Gastroesophageal sphincter (tissue), 4 donors: ENCODE measurements around the gene SCGB1C2. TPM values are rescaled to one million over a fixed set of nuclear protein-coding genes. Genes with fewer than 3 reads are reported as not detected.

Source experiments
- ATAC-seq: fragments of 150-250 bp; one replicate; pipeline ENCODE4 v1.9.1; 2016; ENCODE audit warnings: mild to moderate bottlenecking, moderate library complexity
- H3K27ac ChIP-seq, 4 donors: fragments of 200-600 bp; sonication (generic) in 3 of 4; 1 replicate in 3 of 4; 2 replicates in 1 of 4; pipeline ENCODE4 v1.5.1; 2016 to 2019
- H3K27me3 ChIP-seq: fragments of 200-600 bp; sonication (generic); one replicate; pipeline ENCODE4 v1.5.1; 2019
- H3K36me3 ChIP-seq, 2 donors: fragments of 200-600 bp; sonication (generic); one replicate each; pipeline ENCODE4 v1.5.1; 2019; ENCODE audit warnings: control low read depth in 1 of 2
- H3K4me1 ChIP-seq, 3 donors: fragments of 200-600 bp; sonication (generic); 1 replicate in 2 of 3; 2 replicates in 1 of 3; pipeline ENCODE4 v1.5.1; 2016 to 2019; ENCODE audit warnings: control low read depth in 2 of 3
- H3K4me3 ChIP-seq, 2 donors: fragments of 200-600 bp; sonication (generic); one replicate each; pipeline ENCODE4 v1.5.1; 2019; ENCODE audit warnings: mild to moderate bottlenecking in 1 of 2, moderate library complexity in 1 of 2
- H3K9me3 ChIP-seq, 3 donors: fragments of 200-600 bp; sonication (generic); one replicate each; pipeline ENCODE4 v1.5.1; 2017 to 2019; ENCODE audit warnings: control low read depth in 2 of 3
- EP300 ChIP-seq: sonication (generic); formaldehyde crosslinking; IDR thresholded peaks from one replicate; pipeline ENCODE4 v1.6.1; 2017; ENCODE audit warnings: antibody characterized with exemption, mild to moderate bottlenecking
- POLR2A ChIP-seq, 2 donors: fragments of 450-650 bp; IDR thresholded peaks; one replicate each; pipeline ENCODE4 v1.6.1; 2017; ENCODE audit warnings: antibody characterized with exemption in 2 of 2, mild to moderate bottlenecking in 2 of 2, moderate library complexity in 1 of 2
- POLR2AphosphoS5 ChIP-seq: sonication (generic); formaldehyde crosslinking; IDR thresholded peaks from one replicate; pipeline ENCODE4 v1.6.1; 2017; ENCODE audit warnings: antibody characterized with exemption
- WGBS, 2 donors: methylation state at CpG; one replicate each; pipeline ENCODE4 v1.1.5; 2018; ENCODE audit warnings: low coverage in 1 of 2; 5-methylcytosine and 5-hydroxymethylcytosine counted together
- total RNA-seq, 4 donors: library from RNA; depleted of rRNA; stranded (reverse); fragments of >200 nt; gene quantifications; one replicate each; pipeline ENCODE4 v1.1.0, GENCODE V29; 2016
- TF ChIP-seq, protein P1 (sequence below), 4 experiments: fragments of 200-600 bp in 2 of 4; fragments of 450-650 bp in 2 of 4; sonication (generic) in 1 of 4; IDR thresholded peaks; one replicate each; pipeline ENCODE4 v1.5.1; 2017 to 2019; ENCODE audit warnings: antibody characterized with exemption in 4 of 4, mild to moderate bottlenecking in 2 of 4, moderate library complexity in 2 of 4

The SCGB1C2 gene
- total RNA-seq, 4 donors from 2014 or later, result not detected

DNA sequence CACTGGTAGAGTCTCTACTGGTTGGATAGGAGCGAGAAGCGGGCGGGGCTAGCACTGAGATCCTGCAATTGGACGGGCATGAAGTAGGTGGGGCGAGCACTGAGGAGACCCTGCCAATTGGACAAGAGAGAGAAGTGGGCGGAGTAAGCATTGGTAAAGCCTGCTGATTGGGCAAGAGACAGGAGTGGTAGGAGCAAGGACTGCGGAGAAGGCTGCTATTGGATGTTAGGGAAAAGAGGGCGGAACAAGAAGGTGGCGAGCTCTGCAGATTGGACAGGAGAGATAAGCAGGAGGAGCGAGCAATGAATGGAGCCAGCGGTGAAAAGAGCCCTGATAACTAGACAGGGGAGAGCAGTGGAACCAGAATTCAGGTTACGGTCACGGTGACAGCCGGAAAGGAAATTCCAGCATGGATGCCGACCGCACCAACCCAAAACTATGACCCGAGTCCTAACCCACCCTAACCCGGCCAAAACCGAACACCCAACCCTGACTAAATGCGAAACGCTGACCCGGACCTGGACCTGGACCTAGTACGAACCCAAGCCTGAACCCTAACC lies 4.8 kb downstream of the SCGB1C2 start:
- no peak for ATAC-seq
- Histone ChIP-seq H3K36me3 (no peaks in the 10 kb centered on the region), H3K4me1 (peaks cover 0 to 10% (median 2%) of the 10 kb centered on the region in 3 donors), H3K27me3 (peaks cover 12% of the 10 kb centered on the region), H3K27ac (no peak overlapping the region), H3K4me3 (no peak overlapping the region), H3K9me3 (no peaks in the 10 kb centered on the region)
- WGBS, 2 donors, result 91 to 95% methylated on average over 18 to 23 of the region's 23 CpGs
- TF ChIP-seq EP300 (no peak), POLR2A (IDR thresholded peaks at IDR 0.05) (no peak), POLR2AphosphoS5 (no peak)
- TF ChIP-seq, protein P1, sequence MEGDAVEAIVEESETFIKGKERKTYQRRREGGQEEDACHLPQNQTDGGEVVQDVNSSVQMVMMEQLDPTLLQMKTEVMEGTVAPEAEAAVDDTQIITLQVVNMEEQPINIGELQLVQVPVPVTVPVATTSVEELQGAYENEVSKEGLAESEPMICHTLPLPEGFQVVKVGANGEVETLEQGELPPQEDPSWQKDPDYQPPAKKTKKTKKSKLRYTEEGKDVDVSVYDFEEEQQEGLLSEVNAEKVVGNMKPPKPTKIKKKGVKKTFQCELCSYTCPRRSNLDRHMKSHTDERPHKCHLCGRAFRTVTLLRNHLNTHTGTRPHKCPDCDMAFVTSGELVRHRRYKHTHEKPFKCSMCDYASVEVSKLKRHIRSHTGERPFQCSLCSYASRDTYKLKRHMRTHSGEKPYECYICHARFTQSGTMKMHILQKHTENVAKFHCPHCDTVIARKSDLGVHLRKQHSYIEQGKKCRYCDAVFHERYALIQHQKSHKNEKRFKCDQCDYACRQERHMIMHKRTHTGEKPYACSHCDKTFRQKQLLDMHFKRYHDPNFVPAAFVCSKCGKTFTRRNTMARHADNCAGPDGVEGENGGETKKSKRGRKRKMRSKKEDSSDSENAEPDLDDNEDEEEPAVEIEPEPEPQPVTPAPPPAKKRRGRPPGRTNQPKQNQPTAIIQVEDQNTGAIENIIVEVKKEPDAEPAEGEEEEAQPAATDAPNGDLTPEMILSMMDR (IDR thresholded peaks at IDR 0.05), result no peak

DNA sequence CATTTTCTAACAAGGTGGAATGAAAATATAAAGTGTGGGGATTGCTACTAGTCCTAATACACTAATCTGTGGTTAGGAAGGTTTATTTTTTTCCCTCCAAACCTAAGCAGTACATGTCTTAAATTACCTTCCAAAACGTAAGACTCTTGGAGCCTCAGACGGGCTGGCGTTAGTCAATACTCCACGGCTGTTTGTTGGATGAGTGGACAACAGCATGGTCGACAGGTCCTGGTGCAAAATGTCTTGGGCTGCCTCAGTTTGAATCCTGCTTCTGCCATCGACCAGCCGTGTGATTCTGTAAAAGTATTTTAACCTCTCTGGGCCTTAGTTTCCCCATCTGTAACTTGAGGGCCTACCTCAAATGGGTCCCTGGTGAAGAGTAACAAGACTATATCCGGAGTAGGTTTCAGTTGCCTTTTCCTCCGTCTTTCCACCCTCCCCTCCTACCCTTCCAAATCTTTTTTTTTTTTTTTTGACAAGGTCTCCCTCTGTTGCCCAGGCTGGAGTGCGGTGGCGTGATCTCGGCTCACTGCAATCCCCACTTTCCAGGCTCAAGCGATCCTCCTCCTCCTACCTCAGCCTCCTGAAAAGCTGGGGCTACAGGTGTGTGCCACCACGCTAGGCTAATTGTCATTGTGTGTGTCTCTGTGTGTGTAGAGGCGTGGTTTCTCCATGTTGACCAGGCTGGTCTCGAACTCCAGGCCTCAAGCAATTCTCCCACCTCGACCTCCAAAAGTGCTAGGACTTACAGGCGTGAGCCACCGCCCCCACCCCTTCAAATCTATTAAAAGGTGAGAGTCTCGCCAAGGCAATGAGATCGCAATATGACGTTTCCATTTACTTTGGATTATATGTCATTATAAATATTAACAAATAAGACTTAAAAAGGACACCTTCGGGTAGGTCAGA lies 5.8 kb downstream of the SCGB1C2 start:
- no peak for ATAC-seq
- WGBS, 2 donors, result 63 to 70% methylated on average over 11 to 17 of the region's 23 CpGs
- TF ChIP-seq EP300, result no peak
- no peak for TF ChIP-seq POLR2A (IDR thresholded peaks at IDR 0.05)
- TF ChIP-seq, protein P1 (IDR thresholded peaks at IDR 0.05), result no peak
- no peak for TF ChIP-seq POLR2AphosphoS5
- Histone ChIP-seq H3K4me3 (no peak overlapping the region), H3K36me3 (no peaks in the 10 kb centered on the region), H3K27ac (no peak overlapping the region), H3K9me3 (no peaks in the 10 kb centered on the region), H3K4me1 (peaks cover 0 to 10% (median 2%) of the 10 kb centered on the region in 3 donors), H3K27me3 (peaks cover 12% of the 10 kb centered on the region)

DNA sequence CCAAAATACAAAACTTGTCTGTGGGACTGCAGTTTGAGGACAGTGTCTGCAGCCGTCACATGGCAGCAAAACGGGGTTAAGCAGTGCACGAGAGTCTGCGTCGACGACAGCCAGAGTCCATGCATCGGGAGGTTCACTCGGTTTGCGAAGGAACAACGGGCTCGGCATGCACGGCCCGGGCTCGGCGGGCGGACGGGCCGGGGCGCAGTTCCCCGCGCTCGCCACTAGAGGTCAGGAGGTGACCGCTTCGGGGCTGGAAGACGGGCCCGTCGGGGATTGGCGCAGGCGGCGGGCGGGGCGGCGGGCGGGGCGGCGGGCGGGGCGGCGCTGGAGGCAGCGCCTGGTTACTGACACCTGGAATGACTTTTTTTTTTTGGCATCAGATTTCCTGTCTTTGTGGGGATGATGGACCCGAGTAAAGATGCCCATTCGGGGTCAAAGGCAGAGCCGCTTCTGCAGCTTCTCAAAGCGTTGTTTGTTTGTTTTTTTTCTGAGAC lies 6.5 kb downstream of the SCGB1C2 start:
- Histone ChIP-seq H3K27ac (peak overlapping the region in 1 of 4 donors; percentile 32), H3K36me3 (no peaks in the 10 kb centered on the region), H3K9me3 (no peaks in the 10 kb centered on the region), H3K4me3 (peak overlapping the region in 1 of 2 donors; percentile 14), H3K27me3 (peaks cover 12% of the 10 kb centered on the region), H3K4me1 (peaks cover 0 to 10% (median 2%) of the 10 kb centered on the region in 3 donors)
- TF ChIP-seq, protein P1 (IDR thresholded peaks at IDR 0.05), result peak in 3 of 4 experiments; percentile 92 to 96 (median 95)
- TF ChIP-seq EP300, result no peak
- 2 to 9% methylated on average over 8 to 10 of the region's 44 CpGs for WGBS, 2 donors
- ATAC-seq, result peak; percentile 89

DNA sequence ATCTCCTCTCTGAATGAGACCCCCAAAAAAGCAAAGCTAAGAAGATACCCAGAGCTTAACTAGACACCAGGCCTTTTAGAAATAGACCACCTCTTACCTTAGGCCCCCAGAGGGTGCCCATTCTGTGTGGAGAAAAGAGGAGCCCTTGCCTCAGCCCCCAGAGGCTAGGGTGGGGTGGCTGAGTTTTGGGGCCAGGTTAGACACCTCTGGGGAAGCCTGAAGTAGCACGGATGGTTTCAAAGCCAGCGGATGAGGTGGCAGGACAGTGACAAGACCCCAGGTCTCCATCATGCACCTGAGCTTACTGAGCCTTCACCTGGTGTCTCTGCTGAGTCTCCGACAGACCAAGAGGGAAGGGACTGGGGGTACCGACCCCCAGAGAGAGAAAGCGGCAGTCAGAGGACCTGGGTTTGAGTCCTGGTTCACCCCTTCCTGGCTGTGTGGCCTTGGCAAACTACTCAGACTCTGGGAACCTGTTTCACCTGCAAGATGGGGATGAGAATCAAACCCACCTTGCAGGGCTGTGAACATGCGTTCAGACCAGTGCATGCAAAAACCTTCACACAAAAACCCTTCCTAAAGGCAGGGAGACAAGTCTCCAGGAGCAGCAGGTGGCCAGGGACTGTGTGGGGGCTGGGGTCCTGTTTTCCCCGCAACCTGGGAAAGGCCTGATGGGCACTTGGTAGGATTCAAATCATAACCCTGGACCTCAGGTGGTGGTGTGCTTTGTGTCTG lies 7.7 kb downstream of the SCGB1C2 start:
- ATAC-seq, result no peak
- Histone ChIP-seq H3K27me3 (peaks cover 5% of the 10 kb centered on the region), H3K4me1 (peaks cover 0 to 10% (median 2%) of the 10 kb centered on the region in 3 donors), H3K36me3 (no peaks in the 10 kb centered on the region), H3K9me3 (no peaks in the 10 kb centered on the region), H3K27ac (peak overlapping the region in 2 of 4 donors; percentile 6 to 32), H3K4me3 (no peak overlapping the region)
- TF ChIP-seq POLR2AphosphoS5, result no peak
- no peak for TF ChIP-seq POLR2A (IDR thresholded peaks at IDR 0.05)
- no peak for TF ChIP-seq EP300
- TF ChIP-seq, protein P1 (IDR thresholded peaks at IDR 0.05), result no peak
- no CpG with 5 or more reads among the region's 7 CpGs for WGBS, 2 donors
